GM12892 (cell line): ENCODE results near the gene SH3RF2.

Source experiments
- DNase-seq: peaks from one replicate; pipeline ENCODE4 v3.0.0; 2011; ENCODE audit not compliant: insufficient read length
- FAIRE-seq: peaks from 2 replicates; lab custom pipeline; 2011; peaks lifted over from hg19 to GRCh38; lab: Jason Lieb, UNC
- POLR2A ChIP-seq: IDR thresholded peaks from 2 replicates; pipeline ENCODE4 v1.6.1; 2011; ENCODE audit warnings: low read depth, low read length, control low read depth
- POLR2AphosphoS5 ChIP-seq: IDR thresholded peaks from 2 replicates; pipeline ENCODE4 v1.6.1; 2011; ENCODE audit warnings: low read depth, low read length, control low read depth
- TAF1 ChIP-seq: IDR thresholded peaks from 2 replicates; pipeline ENCODE4 v1.6.1; 2011; ENCODE audit warnings: low read depth, mild to moderate bottlenecking, control low read depth, low read length, borderline replicate concordance

The SH3RF2 gene

DNA sequence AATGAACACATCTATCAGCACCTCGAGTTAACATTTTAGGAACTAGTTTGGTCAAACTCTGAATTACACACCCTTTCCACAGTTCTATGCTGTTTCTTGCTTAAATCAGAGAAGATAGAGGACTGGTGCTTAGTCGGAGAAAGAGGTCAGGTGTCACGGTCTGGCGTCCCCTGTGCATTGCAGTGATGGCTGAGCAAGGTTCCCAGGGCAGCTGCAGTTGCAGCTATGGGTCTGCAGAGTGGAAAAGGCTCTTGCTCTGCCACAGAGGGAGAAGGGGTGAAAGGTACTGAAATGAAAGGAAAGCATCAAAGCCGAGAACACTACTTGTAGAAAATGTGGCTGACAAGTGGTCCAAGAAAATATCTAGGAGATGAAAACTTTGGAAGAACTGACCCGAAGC lies 25.2 kb upstream of the SH3RF2 start:
- DNase-seq (no peak), FAIRE-seq (no peak)
- TF ChIP-seq POLR2A (no peak), POLR2AphosphoS5 (no peak), TAF1 (no peak)

DNA sequence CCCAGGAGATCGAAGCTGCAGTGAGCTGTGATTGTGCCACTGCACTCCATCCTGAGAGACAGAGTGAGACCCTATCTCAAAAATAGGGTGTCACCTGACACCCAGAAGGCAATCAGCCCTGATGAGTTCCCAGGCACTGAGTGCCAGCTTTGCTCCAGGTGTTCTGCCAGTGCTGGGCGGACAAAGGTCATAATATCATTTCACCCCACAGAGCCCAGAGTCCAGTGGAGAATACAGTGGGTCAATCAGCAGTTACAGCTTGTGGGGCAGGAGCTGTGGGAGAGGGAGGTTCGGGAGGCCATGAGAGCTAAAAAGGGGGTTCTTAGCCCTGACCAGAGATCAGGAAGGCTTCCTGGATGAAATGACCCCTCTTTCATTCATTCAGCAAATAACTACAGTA lies 24.4 kb upstream of the SH3RF2 start:
- TF ChIP-seq TAF1 (no peak), POLR2A (no peak), POLR2AphosphoS5 (no peak)
- FAIRE-seq: no peak
- no peak for DNase-seq

DNA sequence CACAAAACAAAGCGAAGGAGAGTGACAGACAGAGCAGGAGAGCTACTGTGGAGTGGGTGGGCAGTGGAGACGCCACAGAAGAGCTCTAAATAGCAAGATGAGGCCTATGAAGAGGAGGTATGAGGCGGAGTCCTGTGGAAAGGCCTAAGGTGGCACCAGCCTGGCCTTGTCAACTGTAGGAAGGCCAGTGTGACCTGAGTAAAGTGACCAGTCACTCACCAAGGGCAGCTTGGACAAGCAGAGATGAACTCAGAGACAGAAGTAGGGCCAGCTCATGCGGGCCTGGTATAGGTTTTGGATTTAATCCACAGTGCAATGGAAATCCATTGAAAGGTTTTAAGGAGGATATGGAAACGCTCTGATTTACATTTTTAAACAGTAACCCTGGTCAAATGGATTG lies 23.8 kb upstream of the SH3RF2 start:
- TF ChIP-seq TAF1 (no peak), POLR2A (no peak), POLR2AphosphoS5 (no peak)
- DNase-seq: no peak
- no peak for FAIRE-seq

DNA sequence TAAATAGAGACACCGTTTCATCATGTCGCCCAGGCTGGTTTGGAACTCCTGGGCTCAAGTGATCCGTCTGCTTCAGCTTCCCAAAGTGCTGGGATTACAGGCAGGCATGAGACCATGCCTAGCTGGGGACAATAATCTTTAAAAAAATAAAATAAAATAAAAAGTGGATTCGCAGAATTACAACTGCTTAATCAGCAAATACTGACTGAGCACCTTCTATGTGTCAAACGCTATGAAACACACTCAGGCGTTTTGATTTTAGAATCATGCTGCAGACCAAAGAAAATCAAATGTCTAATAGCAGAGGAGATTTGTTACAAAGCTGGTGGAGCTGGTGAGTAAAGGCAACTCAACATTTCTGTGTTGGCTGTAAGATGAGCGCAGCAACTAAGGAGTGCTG lies 22.7 kb upstream of the SH3RF2 start:
- FAIRE-seq (no peak), DNase-seq (no peak)
- TF ChIP-seq TAF1 (no peak), POLR2AphosphoS5 (no peak), POLR2A (no peak)

DNA sequence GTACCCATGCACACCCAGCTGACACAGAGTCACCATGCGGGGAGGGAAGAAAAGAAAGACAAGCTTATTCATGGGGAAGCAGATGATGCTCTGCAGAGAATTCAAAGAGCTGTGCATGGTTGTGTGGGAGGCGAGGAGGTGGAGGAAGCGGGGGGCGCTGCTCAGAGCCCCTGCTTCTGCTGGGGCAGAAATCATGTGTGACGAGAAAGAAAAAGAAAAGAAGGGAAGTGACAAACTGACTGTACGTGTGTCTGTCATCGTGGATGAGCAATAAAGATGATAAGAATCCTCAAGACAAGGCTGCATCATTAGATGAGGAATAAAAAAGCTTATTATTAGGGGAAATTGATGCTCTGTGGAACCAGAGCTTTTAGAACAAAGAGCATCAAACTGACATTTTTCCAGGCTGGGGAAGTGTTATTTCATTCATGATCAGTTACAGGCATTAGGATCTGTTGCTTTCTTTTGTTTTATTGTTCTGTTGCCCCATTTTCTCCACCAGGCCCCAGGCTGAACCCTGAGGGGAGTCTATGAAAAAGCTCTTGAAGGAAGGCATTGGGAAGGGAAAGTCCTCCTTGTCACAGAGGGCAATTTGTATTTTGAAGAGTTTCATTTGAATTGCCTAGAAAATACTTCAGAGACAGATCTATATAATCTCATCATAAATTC lies 20.3 kb upstream of the SH3RF2 start:
- DNase-seq (no peak), FAIRE-seq (no peak)
- TF ChIP-seq POLR2A: no peak
- TF ChIP-seq POLR2AphosphoS5: no peak
- no peak for TF ChIP-seq TAF1

DNA sequence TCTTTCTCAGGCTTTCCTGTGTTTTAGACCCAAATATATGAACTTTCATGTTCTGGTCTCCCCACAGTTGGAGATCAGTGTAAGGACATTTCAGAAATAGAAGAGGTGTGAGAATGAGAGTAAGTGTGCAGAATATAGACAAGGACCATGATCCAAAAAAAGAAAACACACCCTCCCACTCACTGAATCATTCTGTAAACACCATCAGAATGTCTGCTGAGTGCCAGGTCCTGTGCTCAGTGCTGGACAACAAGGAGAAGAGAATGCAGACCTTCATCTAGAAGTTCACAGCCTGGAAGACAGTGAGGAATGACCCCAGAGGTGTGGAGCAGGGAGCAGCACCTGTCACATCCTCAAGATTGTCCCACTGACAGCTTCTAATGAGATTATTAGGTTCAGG lies 19.1 kb upstream of the SH3RF2 start:
- TF ChIP-seq TAF1 (no peak), POLR2A (no peak), POLR2AphosphoS5 (no peak)
- no peak for FAIRE-seq
- DNase-seq: no peak

DNA sequence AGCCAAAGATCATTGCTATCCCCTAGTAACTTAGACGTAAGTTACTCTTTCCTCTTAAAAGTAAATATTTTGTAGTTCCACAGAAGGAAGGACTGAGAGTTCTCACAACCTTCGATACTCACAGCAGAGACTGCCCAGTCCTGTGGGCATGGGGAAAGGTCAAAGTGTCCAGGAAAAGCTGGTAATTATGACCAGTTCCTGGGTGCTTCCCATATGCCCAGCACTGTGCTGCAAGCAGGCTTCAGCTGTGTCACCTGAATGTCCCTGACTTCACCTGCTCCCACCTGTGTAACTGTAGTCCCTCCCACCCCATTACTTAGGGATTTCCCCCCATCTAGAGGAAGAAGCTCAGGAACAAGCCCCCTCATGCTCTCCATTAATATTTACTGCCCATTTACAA lies 18.0 kb upstream of the SH3RF2 start:
- TF ChIP-seq POLR2AphosphoS5 (no peak), TAF1 (no peak), POLR2A (no peak)
- no peak for DNase-seq
- FAIRE-seq: no peak

DNA sequence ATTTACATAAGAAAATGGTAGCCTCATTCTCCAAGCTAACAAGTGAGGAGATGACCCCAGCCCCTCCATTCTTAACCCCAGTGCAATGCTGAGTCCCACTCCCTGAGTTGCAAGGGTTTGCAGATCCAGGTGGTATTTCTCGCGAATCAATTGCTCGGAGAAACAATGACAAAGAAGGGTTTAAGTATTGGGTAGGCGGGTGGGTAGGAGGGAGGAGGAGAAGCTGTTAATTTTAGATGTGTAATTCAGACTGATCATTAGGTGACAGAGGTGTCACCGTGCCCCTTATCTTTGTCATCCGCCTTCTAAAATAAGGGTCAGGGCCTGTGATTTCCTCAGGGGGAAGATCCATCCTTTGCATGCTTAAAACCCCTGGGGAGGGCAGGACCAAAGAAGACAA lies 17.0 kb upstream of the SH3RF2 start:
- FAIRE-seq: no peak
- TF ChIP-seq TAF1: no peak

DNA sequence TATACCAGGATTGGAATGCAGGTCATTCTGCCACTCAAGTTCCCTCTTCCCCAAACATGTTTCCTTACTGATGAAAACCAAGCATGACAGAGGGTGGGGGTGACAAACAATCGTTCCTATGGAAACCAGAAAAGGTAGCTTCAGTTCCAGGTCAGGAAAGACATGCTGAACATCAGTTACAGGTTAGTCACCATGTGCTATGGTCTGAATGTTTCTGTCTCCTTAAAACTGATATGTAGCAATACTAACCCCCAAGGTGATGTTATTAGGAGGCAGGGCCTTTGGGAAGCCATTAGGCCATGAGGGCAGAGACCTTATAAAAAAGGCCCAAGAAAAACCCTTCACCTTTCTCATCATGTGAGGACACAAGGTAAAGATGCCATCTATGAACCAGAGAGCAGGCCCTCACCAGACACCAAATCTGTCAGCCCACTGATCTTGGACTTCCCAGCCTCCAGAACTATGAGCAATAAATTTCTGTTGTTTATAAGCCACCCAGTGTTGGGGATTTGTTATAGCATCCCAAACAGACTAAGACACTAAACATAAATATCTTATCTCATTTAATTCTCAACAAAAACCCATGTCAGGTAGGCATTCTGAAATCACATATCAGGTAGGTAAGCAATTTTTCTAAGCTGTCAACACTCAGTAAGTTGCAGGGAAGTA lies 15.7 kb upstream of the SH3RF2 start:
- no peak for TF ChIP-seq POLR2A
- no peak for TF ChIP-seq TAF1
- FAIRE-seq (no peak), DNase-seq (no peak)

More for the DNA sequence above, 17.0 kb upstream of the SH3RF2 start:
- no peak for DNase-seq

DNA sequence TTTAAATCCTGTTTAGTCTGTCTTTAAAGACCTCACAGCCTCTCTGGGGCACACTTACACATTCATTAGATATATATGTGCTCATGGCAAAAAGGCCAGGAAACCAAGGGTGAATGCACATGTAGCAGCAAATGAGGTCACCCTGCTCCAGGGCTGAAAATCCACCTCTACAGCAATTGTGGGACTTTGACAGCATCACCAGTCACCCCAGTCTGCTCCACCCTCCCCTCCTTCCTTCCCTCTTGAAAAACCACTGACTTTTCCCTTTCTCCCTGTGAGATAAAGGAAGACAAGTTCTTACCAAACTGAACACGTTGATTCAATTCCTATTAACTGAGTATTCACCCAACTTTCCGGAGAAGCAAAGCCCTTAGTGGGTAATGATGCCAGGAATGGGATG lies 15.2 kb upstream of the SH3RF2 start:
- no peak for TF ChIP-seq TAF1
- TF ChIP-seq POLR2AphosphoS5: no peak
- no peak for TF ChIP-seq POLR2A
- DNase-seq: no peak
- FAIRE-seq: no peak

DNA sequence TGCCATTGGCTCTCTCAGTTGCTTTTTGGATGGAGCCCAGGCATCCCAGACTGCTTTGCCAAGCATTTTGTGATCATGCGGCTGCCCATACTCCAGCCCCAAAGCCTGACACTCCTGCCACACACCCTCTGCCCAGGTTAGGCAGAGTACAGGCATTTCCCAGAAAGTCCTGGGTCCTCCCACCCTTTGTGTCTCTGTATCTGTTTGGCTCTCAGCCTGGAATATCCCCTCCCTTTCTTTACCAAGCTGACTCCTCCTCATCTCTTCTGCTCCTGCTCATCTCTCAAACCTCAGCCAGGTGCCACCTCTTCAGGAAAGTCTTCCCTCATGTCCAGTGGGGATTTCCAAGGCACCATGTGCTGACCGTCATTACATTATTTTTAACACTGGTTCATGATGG lies 14.3 kb upstream of the SH3RF2 start:
- no peak for FAIRE-seq
- TF ChIP-seq POLR2A (no peak), POLR2AphosphoS5 (no peak), TAF1 (no peak)
- DNase-seq: no peak

DNA sequence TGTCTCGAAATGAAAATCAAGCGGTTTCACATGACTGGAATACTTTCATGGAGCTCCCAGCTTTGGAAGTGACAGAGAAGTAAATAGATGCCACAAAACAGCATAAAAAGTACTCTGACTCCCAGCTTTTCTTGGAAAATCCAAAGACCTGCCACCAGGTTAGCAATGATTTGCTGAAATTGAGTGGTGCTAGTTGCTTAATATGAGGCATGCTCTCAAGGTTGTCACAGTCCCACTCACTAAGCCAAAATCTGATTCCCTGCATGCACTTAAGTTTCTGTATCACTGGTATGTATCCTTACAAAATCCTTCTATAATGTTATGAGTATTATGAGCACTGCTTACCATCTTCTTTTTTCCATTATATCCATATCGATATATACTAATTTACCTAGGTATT lies 13.0 kb upstream of the SH3RF2 start:
- FAIRE-seq (no peak), DNase-seq (no peak)
- TF ChIP-seq POLR2A (no peak), TAF1 (no peak), POLR2AphosphoS5 (no peak)

DNA sequence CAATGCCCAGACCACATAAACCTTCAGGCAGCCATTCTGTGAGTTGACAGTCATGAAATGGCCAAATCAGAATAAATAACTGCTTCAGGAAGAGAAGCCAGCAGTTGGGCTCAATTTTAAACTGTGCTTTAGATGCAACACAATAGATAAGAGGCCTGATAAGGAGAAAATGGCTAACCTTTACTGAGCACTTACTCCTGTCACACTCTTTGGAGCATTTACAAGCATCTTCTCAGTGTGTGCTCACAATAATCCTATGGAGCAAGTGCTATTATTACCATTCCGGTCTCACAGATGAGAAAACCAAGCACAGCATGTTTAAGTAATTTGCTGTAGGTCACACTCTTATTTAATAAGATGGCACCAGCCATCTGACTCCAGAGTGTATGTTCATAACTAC lies 11.5 kb upstream of the SH3RF2 start:
- FAIRE-seq: no peak

DNA sequence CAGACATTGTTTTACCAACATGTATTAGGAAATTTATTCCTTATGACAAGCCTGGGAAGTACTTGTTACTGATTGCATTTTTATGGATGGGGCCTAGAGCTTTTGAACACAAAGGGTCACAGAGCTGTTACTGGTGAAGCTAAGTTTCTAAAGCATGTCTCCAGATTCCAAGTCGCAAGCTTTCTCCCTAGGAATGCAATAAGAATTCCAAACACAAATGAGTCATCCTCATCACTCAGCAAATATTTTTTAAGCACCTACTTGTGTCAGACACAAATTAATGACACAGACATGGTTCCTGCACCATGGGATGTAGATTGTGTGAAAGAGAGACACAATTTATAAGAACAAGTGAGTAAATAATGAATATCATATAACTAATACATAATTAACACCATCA lies 11.0 kb upstream of the SH3RF2 start:
- FAIRE-seq (no peak), DNase-seq (no peak)
- TF ChIP-seq POLR2A (no peak), TAF1 (no peak), POLR2AphosphoS5 (no peak)

More for the DNA sequence above, 11.5 kb upstream of the SH3RF2 start:
- DNase-seq: no peak
- no peak for TF ChIP-seq POLR2AphosphoS5
- TF ChIP-seq POLR2A: no peak
- no peak for TF ChIP-seq TAF1
